Measurements from ENCODE around the gene CACNA1A. TPM values are rescaled to one million over a fixed set of nuclear protein-coding genes. Genes with fewer than 3 reads are reported as not detected.
A peak's percentile ranks its signal among the peaks of the same experiment; 100 is the strongest.

CACNA1A gene
- total and polyA plus RNA-seq, 2 of the 13 experiments (the other 11 are each of a cell fraction or from before 2014, with no cell fraction given), result not detected

GRCh38 chr19:13162724-13163608 is 343.3 kb downstream of the CACNA1A start (continued):
- TF ChIP-seq, protein P1, sequence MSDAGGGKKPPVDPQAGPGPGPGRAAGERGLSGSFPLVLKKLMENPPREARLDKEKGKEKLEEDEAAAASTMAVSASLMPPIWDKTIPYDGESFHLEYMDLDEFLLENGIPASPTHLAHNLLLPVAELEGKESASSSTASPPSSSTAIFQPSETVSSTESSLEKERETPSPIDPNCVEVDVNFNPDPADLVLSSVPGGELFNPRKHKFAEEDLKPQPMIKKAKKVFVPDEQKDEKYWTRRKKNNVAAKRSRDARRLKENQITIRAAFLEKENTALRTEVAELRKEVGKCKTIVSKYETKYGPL (CRISPR knock-in tag; IDR thresholded peaks at IDR 0.05), result no peak
- no peak; the same call in 1 of the 2 replicates for TF ChIP-seq FOSL2 (CRISPR knock-in tag; IDR thresholded peaks at IDR 0.05)
- TF ChIP-seq AKNA (CRISPR knock-in tag; IDR thresholded peaks at IDR 0.05; ENCODE audit: borderline replicate concordance), result no peak
- peak; percentile 83 for TF ChIP-seq TFDP2 (CRISPR knock-in tag; IDR thresholded peaks at IDR 0.05)
- TF ChIP-seq ZNF562 (CRISPR knock-in tag; IDR thresholded peaks at IDR 0.05; ENCODE audit: borderline replicate concordance), result no peak
- TF ChIP-seq, protein P2, sequence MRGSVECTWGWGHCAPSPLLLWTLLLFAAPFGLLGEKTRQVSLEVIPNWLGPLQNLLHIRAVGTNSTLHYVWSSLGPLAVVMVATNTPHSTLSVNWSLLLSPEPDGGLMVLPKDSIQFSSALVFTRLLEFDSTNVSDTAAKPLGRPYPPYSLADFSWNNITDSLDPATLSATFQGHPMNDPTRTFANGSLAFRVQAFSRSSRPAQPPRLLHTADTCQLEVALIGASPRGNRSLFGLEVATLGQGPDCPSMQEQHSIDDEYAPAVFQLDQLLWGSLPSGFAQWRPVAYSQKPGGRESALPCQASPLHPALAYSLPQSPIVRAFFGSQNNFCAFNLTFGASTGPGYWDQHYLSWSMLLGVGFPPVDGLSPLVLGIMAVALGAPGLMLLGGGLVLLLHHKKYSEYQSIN (CRISPR knock-in tag; IDR thresholded peaks at IDR 0.05; ENCODE audit: borderline replicate concordance), result no peak
- no peak for TF ChIP-seq ZUFSP (CRISPR knock-in tag; IDR thresholded peaks at IDR 0.05; ENCODE audit: borderline replicate concordance)
- TF ChIP-seq, protein P3, sequence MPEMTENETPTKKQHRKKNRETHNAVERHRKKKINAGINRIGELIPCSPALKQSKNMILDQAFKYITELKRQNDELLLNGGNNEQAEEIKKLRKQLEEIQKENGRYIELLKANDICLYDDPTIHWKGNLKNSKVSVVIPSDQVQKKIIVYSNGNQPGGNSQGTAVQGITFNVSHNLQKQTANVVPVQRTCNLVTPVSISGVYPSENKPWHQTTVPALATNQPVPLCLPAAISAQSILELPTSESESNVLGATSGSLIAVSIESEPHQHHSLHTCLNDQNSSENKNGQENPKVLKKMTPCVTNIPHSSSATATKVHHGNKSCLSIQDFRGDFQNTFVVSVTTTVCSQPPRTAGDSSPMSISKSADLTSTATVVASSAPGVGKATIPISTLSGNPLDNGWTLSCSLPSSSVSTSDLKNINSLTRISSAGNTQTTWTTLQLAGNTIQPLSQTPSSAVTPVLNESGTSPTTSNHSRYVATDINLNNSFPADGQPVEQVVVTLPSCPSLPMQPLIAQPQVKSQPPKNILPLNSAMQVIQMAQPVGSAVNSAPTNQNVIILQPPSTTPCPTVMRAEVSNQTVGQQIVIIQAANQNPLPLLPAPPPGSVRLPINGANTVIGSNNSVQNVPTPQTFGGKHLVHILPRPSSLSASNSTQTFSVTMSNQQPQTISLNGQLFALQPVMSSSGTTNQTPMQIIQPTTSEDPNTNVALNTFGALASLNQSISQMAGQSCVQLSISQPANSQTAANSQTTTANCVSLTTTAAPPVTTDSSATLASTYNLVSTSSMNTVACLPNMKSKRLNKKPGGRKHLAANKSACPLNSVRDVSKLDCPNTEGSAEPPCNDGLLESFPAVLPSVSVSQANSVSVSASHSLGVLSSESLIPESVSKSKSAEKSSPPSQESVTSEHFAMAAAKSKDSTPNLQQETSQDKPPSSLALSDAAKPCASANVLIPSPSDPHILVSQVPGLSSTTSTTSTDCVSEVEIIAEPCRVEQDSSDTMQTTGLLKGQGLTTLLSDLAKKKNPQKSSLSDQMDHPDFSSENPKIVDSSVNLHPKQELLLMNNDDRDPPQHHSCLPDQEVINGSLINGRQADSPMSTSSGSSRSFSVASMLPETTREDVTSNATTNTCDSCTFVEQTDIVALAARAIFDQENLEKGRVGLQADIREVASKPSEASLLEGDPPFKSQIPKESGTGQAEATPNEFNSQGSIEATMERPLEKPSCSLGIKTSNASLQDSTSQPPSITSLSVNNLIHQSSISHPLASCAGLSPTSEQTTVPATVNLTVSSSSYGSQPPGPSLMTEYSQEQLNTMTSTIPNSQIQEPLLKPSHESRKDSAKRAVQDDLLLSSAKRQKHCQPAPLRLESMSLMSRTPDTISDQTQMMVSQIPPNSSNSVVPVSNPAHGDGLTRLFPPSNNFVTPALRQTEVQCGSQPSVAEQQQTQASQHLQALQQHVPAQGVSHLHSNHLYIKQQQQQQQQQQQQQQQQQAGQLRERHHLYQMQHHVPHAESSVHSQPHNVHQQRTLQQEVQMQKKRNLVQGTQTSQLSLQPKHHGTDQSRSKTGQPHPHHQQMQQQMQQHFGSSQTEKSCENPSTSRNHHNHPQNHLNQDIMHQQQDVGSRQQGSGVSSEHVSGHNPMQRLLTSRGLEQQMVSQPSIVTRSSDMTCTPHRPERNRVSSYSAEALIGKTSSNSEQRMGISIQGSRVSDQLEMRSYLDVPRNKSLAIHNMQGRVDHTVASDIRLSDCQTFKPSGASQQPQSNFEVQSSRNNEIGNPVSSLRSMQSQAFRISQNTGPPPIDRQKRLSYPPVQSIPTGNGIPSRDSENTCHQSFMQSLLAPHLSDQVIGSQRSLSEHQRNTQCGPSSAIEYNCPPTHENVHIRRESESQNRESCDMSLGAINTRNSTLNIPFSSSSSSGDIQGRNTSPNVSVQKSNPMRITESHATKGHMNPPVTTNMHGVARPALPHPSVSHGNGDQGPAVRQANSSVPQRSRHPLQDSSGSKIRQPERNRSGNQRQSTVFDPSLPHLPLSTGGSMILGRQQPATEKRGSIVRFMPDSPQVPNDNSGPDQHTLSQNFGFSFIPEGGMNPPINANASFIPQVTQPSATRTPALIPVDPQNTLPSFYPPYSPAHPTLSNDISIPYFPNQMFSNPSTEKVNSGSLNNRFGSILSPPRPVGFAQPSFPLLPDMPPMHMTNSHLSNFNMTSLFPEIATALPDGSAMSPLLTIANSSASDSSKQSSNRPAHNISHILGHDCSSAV (CRISPR knock-in tag; IDR thresholded peaks at IDR 0.05; ENCODE audit: borderline replicate concordance), result 0 out of 2 replicates have a peak, but pooled peaks have one; percentile 41

All from HepG2 (cell line).